HFFc6 (cell line): ENCODE results near the gene PKN1. TPM values are rescaled to one million over a fixed set of nuclear protein-coding genes. Genes with fewer than 3 reads are reported as not detected.

Experiments
- DNase-seq: peaks from one replicate; pipeline ENCODE4 v3.0.0-alpha.2; 2018
- H3K27ac Mint-ChIP-seq: 2 replicates; pipeline ENCODE4 v1.8.0; 2020; ENCODE audit warnings: mild to moderate bottlenecking, mixed read lengths
- H3K27me3 Mint-ChIP-seq: 2 replicates; pipeline ENCODE4 v1.8.0; 2021; ENCODE audit warnings: mild to moderate bottlenecking, moderate library complexity, mixed read lengths; ENCODE audit not compliant: insufficient read depth
- H3K36me3 Mint-ChIP-seq: 2 replicates; pipeline ENCODE4 v1.8.0; 2021; ENCODE audit warnings: low read depth, mixed read lengths
- H3K4me1 Mint-ChIP-seq: 2 replicates; pipeline ENCODE4 v1.8.0; 2020; ENCODE audit warnings: low read depth, mixed read lengths
- H3K4me3 Mint-ChIP-seq: 2 replicates; pipeline ENCODE4 v1.8.0; 2020; ENCODE audit warnings: mild to moderate bottlenecking, moderate library complexity, mixed read lengths
- H3K9me3 Mint-ChIP-seq: 2 replicates; pipeline ENCODE4 v1.8.0; 2020; ENCODE audit warnings: mild to moderate bottlenecking, mixed read lengths
- total RNA-seq, 6 experiments: library from RNA; stranded (reverse); fragmentation: NEBNext Ultra II Directional; extraction: Animal tissue kit (Norgen Biotek cat#: 25700); gene quantifications; 2 replicates in 1 of 6; 3 replicates in 5 of 6; pipeline ENCODE4 v1.2.3, GENCODE V29; 2021
- TF ChIP-seq, protein P1 (sequence below): fragments of 200-600 bp; sonication (generic); IDR thresholded peaks from 2 replicates; pipeline ENCODE4 v1.5.0; 2021; ENCODE audit warnings: antibody characterized with exemption, mild to moderate bottlenecking

Gene PKN1
- total RNA-seq, 6 experiments from 2014 or later = 132 to 173 (median 149) TPM

DNA sequence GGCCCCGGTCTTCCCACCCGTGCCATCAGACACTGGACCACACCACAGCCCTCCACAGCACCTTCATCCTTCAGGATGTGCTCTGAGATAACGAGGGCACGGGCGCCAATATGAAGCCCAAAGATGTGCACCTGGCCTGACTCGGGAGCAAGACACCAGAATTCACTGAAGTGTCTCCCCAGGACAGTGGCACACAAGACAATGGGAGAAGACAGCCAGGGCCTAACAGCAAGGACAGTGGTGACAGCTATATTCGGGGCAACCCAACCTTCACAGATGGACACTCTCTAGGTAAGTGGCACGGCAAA lies 21.2 kb upstream of the PKN1 start:
- Mint-ChIP-seq H3K4me3 (no peak overlapping the region), H3K9me3 (peaks cover 3% of the 10 kb centered on the region; the same call in 1 of the 2 replicates), H3K27me3 (peaks cover 12% of the 10 kb centered on the region), H3K4me1 (peaks cover 30% of the 10 kb centered on the region), H3K27ac (peak overlapping the region; percentile 33; the same call in 1 of the 2 replicates), H3K36me3 (peaks cover 34% of the 10 kb centered on the region)
- TF ChIP-seq, protein P1, sequence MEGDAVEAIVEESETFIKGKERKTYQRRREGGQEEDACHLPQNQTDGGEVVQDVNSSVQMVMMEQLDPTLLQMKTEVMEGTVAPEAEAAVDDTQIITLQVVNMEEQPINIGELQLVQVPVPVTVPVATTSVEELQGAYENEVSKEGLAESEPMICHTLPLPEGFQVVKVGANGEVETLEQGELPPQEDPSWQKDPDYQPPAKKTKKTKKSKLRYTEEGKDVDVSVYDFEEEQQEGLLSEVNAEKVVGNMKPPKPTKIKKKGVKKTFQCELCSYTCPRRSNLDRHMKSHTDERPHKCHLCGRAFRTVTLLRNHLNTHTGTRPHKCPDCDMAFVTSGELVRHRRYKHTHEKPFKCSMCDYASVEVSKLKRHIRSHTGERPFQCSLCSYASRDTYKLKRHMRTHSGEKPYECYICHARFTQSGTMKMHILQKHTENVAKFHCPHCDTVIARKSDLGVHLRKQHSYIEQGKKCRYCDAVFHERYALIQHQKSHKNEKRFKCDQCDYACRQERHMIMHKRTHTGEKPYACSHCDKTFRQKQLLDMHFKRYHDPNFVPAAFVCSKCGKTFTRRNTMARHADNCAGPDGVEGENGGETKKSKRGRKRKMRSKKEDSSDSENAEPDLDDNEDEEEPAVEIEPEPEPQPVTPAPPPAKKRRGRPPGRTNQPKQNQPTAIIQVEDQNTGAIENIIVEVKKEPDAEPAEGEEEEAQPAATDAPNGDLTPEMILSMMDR = no peak
- no peak for DNase-seq

DNA sequence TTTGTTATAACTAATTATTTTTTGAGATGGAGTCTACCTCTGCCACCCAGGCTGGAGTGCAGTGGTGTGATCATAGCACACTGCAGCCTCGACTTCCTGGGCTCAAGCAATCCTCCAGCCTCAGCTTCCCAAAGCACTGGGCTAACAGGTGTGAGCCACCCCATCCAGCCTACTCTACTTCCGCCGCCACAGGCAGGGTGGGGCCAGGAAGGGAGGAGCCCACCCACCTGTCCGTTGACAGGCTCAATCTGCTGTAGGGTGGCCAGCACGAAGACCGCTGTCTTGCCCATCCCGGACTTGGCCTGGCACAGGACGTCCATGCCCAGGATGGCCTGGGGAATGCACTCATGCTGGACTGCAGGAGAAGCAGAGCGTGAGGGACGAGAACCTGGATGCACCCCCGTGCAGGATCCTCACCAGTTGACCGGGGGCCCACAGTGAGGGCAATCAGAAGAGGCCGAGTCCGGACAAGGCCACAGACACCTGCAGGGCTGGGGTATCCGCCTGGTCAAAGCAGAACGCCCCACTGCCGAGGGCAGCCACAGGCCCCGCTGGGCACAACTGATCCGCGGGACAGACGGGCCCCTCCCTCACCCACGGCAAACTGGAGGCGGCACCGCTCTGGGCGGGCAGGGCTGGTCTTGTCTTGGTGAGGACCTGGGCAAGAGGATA lies 20.6 kb upstream of the PKN1 start:
- Mint-ChIP-seq H3K9me3 (no peaks in the 10 kb centered on the region), H3K36me3 (peaks cover 34% of the 10 kb centered on the region), H3K4me3 (no peak overlapping the region), H3K27me3 (peaks cover 12% of the 10 kb centered on the region), H3K4me1 (peaks cover 34% of the 10 kb centered on the region), H3K27ac (no peak overlapping the region)
- TF ChIP-seq, protein P1 = no peak
- no peak for DNase-seq

DNA sequence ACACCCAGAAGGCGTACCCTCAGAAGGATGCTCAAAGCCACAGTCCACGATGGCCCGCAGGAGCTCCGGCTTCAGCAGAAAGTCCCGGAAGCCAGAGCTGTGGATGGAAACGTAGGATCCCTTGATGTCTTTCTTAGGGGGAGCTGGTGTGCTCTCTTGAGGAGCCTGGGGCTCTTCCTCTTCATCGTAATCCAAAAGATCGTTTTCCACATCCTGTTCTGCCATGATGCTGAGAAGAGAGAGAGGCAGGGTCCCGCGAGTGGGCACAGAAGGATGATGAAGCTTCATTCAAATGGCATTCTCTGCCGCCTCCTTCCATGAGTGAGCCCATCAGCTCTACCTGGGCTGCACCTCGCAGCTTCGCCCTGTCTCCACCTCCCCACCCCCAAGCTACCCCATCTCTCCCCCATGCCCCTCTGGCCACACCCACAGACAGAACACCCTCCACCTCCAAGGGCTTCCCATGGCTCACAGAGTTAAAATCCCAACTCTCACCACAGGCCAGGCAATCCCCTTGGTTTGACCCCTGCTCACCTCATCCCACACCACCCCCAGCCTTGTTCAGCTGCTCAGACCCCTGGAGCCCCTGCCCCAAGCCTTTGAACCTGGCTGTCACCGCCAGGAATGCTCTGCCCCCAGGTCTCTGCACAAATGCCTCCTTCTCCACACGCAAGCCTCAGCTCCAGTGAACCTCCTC lies 20.0 kb upstream of the PKN1 start:
- TF ChIP-seq, protein P1 = no peak
- peak overlapping the region; percentile 71; the same call in 1 of the 2 replicates for H3K27ac Mint-ChIP-seq
- H3K4me1 Mint-ChIP-seq = peaks cover 34% of the 10 kb centered on the region
- no peak for DNase-seq
- H3K4me3 Mint-ChIP-seq = no peak overlapping the region
- peaks cover 8% of the 10 kb centered on the region for H3K27me3 Mint-ChIP-seq
- H3K36me3 Mint-ChIP-seq = peaks cover 36% of the 10 kb centered on the region
- no peaks in the 10 kb centered on the region for H3K9me3 Mint-ChIP-seq

DNA sequence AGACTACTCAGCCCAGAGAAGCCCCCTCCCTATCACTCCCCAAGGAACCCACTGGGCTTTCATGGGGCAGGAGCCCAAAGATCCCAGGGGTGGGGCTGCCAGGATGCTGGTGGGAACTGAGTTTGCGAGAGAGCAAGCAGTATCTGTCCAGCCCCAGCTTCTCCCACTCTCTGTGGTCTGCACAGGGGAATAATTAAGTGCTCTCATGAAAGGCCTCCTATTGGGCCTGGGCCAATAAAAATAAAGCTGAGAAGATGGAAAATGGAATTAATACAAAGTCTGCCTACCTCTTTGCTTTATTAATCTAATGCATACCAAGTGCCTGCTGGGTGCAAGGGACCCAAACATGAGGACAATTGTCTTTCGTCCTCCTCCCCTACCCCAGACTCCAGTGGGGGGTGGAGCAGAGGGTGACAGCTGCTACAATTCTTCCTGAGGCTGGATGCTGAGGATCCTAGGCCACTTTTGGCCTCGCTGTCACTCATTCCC lies 19.4 kb upstream of the PKN1 start:
- Mint-ChIP-seq H3K27me3 (peaks cover 6% of the 10 kb centered on the region), H3K27ac (peak overlapping the region; percentile 71; the same call in 1 of the 2 replicates), H3K4me1 (peaks cover 34% of the 10 kb centered on the region), H3K36me3 (peaks cover 36% of the 10 kb centered on the region), H3K4me3 (no peak overlapping the region), H3K9me3 (no peaks in the 10 kb centered on the region)
- TF ChIP-seq, protein P1 = no peak
- DNase-seq = no peak

DNA sequence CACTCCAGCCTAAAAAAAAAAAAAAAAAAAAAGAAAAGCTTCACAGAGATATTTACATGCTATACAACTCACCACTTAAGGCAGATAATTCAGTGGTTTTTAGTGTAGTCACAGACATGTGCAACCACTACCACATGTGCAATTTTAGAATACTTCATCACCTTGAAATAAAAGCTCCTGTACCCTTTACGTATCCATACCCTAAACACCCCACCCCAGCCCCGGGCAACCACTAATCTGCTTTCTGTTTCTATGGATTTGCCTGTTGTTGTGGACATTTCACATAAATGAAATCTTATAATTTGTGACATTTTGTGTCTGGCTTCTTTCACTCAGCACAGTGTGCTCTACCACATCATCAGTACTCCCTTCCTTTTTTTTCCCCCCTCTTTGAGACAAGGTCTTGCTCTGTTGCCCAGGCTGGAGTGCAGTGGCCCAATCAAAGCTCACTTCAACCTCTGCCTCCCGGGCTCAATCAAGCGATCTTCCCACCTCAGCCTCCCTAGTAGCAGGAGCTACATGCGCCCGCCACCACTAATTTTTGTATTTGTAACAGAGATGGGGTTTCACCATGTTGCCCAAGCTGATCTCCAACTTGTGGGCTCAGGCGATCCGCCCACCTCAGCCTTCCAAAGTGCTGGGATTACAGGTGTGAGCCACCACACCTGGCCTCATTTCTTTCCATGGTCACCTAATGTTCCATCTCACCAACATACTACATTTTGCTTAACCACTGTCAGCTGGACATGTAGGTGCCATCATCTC lies 18.0 kb upstream of the PKN1 start:
- peaks cover 4% of the 10 kb centered on the region for H3K9me3 Mint-ChIP-seq
- peaks cover 8% of the 10 kb centered on the region for H3K27me3 Mint-ChIP-seq
- peaks cover 39% of the 10 kb centered on the region for H3K4me1 Mint-ChIP-seq
- peaks cover 43% of the 10 kb centered on the region for H3K36me3 Mint-ChIP-seq
- H3K4me3 Mint-ChIP-seq = no peak overlapping the region; the same call in 1 of the 2 replicates
- DNase-seq = no peak
- H3K27ac Mint-ChIP-seq = peak overlapping the region; percentile 26; the same call in 1 of the 2 replicates
- TF ChIP-seq, protein P1 = no peak
